GM12864 (cell line): ENCODE results near the gene APBB2.

Experiments used
- DNase-seq: peaks from one replicate; pipeline ENCODE4 v3.0.0-alpha.2; 2011; ENCODE audit warnings: low read depth
- H3K4me3 ChIP-seq: 2 replicates; pipeline ENCODE4 v1.5.1; 2011; ENCODE audit warnings: mild to moderate bottlenecking, low read depth, low read length, control low read depth
- TF ChIP-seq, protein P1 (sequence below): IDR thresholded peaks from 2 replicates; pipeline ENCODE4 v1.5.1; 2011; ENCODE audit warnings: low read depth, mild to moderate bottlenecking, moderate library complexity, low read length, control low read depth, inconsistent platforms; ENCODE audit errors: missing control alignments

Gene APBB2

DNA sequence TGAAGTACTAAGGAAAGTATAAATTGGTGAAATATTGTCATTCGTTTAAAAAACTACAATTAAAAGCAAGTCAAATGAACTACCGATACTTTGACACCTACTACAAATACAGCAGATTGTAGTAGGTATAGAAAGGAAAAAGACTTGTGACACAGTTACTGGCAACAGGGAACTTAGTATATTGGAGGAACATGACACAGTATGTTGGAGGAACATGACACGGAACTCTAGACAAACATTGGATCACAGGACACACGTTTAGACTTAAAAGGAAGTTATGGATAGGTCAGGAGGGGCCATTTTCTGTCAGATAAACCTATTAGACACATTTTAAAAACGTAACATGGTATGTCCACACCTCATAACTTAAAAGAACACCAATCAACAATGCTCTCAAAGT is 132.5 kb downstream of the APBB2 start:
- DNase-seq, result no peak
- H3K4me3 ChIP-seq, result no peak overlapping the region
- TF ChIP-seq, protein P1, sequence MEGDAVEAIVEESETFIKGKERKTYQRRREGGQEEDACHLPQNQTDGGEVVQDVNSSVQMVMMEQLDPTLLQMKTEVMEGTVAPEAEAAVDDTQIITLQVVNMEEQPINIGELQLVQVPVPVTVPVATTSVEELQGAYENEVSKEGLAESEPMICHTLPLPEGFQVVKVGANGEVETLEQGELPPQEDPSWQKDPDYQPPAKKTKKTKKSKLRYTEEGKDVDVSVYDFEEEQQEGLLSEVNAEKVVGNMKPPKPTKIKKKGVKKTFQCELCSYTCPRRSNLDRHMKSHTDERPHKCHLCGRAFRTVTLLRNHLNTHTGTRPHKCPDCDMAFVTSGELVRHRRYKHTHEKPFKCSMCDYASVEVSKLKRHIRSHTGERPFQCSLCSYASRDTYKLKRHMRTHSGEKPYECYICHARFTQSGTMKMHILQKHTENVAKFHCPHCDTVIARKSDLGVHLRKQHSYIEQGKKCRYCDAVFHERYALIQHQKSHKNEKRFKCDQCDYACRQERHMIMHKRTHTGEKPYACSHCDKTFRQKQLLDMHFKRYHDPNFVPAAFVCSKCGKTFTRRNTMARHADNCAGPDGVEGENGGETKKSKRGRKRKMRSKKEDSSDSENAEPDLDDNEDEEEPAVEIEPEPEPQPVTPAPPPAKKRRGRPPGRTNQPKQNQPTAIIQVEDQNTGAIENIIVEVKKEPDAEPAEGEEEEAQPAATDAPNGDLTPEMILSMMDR, result no peak

DNA sequence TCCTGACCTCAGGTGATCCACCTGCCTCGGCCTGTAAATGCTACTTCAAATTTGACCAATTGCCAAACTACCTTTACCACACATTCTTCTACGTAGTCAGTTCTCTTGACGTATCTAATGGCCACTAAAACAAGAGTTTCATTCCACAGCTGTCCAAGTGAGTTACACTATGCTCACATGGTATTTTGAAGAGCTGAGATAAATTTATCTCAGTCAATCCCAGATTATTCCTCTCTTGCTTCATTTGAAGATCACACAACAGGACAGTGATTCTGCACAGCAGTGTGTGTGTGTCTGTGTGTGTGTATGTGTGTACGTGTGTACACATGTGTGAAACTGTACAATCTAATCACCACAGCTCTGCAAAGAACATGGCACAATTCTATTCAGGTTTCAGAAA is 133.4 kb downstream of the APBB2 start:
- DNase-seq, result no peak
- TF ChIP-seq, protein P1, result no peak
- no peak overlapping the region for H3K4me3 ChIP-seq

DNA sequence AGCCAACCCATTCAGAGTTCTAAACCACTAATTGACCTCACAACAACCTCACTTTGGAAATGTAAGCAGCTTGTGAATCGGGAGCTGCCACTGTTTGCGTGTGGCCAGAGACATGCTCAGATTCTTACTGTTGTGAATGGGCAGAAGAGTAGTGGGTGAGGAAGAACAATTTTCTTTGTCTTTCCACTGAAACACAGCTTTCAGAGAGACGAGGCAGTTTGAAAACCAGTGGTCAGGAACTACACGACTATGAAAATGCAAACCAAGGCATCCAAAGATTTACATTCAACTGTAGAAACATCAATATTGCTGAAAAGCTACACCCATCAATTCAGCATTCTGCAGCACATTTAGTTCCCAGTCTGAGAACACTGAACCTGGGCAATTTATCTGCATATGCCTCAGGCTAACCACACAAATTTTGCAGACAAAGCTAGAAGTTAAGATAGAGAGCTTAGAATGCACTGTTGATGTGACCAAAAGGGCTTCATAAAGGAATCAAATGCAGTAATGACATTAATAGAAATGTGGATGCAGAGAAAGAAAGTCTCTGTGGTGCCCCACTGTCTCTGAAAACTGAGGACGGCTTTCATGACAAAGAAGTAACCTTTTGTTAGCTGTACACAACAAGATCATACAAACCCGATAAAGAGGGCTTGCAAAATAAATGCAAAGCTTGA is 134.3 kb downstream of the APBB2 start:
- DNase-seq, result no peak
- TF ChIP-seq, protein P1, result no peak
- H3K4me3 ChIP-seq, result no peak overlapping the region

DNA sequence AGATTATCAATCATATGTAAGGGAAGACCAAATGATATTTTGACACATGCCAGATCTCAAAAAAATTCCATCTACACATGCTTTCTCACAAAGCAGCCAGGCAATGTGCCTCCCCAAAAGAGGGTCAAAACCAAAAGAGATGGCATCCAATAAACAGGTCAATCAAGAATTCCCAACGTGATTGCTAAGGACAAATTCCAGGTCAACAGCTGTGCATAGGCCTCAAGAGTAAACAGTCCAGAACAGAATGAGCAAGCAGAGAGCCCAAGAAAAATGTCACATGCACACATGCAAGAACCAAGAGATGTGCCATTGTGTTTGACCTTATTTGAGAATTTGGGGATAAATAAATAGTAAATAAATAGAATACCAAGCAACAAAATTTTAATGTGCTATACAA is 136.7 kb downstream of the APBB2 start:
- no peak for DNase-seq
- TF ChIP-seq, protein P1, result no peak
- H3K4me3 ChIP-seq, result no peak overlapping the region

DNA sequence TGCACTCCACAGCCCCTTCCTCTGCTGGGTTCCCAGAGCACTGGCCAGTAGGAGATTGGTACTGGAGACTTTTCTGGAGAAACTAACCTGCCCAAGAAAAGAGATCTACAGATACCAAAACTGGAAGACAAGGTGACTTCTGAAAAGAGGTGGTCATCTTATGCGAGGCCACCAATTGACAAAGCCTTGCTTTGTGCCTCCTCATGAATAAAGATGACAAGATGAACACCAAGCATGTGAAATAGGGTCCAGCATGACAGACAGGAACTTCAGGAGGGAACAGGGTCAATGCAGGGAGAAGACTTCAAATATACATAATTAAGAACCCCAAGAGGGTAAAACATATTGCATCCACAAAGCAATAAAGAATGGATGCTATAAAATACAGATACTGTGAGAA is 137.9 kb downstream of the APBB2 start:
- no peak for DNase-seq
- no peak overlapping the region for H3K4me3 ChIP-seq
- TF ChIP-seq, protein P1, result no peak

DNA sequence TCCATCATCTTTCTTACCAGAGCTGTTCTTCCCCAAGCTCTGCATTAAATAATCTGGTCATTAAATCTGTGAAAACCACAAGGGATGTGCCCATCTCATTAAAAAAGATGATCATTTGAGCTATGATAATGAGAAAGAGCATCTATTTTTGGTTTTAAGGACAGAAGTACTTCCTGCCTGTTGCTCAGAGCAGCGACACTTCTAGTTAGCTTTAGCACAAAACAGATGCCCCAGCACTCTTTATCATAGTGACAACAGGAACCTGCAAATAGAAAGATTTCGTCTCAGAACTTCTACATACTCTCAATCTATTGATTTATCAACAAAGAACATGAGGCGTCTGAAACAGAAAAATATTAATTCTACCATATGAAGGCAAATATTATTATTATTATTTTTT is 140.1 kb downstream of the APBB2 start:
- no peak for DNase-seq
- TF ChIP-seq, protein P1, result no peak

More for the DNA sequence above, 140.1 kb downstream of the APBB2 start:
- H3K4me3 ChIP-seq, result no peak overlapping the region
